ENCODE measurements around the gene SLC6A12.
A peak's percentile ranks its signal among the peaks of the same experiment; 100 is the strongest.

Gene SLC6A12

DNA sequence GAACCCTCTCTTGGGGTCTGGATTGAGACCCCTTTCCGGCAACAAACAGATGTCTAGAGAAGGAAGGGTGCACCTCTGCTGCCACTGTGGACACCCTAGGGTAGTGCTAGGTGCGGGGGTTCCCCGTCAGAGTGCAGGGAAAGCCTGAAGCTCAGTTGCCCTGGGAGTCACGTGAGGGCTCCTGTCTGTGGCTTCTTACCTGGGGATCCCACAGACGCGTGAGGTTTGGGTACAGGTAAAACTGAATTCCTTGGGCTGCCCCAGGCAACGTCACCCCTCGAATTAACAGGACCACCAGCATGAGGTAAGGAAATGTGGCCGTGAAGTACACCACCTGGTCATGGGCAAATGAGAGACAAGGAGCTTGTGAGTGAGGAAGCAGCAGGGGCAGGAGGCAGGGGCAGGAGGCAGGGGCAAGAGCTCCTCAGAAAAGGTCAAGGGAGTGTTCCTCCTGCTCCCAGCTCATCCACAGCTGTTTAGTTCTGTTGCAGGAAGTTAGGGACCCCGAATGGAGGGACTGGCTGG, 21.0 kb upstream of the SLC6A12 start:
- no peak for DNase-seq (ENCODE audit: low read depth in 2 of 2)

DNA sequence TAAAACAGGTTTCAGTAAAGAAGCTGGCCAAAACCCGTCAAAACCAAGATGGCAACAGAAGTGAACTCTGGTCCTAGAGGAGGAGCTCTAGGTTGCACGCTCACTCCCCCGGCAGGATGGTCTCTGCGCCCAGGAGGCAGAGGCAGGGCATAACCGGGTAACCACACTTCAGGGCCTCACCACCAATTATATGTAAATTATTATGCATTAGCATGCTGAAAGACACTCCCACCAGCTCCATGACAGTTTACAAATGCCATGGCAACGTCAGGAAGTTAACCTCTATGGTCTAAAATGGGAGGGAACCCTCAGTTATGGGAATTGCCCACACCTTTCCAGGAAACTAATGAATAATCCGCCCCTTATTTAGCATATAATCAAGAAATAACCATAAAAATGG, 20.1 kb upstream of the SLC6A12 start:
- DNase-seq (ENCODE audit: low read depth in 2 of 2): no peak

DNA sequence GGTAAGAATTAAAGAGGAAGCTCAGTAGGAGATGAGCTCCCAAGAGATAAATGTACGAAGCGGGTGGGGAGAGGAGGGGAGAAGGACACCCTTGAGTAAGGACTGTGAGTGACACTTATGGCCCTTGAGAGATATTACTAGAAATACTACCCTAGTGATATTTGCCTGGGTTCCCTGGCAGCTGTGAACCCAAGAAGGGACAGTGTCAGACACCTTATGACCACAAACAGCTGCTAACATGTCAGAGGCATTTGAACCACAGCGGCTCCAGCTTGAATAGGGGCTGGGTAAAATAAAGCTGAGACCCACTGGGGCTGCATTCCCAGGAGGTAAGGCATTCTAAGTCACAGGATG, 19.6 kb upstream of the SLC6A12 start:
- no peak for DNase-seq (ENCODE audit: low read depth in 2 of 2)

DNA sequence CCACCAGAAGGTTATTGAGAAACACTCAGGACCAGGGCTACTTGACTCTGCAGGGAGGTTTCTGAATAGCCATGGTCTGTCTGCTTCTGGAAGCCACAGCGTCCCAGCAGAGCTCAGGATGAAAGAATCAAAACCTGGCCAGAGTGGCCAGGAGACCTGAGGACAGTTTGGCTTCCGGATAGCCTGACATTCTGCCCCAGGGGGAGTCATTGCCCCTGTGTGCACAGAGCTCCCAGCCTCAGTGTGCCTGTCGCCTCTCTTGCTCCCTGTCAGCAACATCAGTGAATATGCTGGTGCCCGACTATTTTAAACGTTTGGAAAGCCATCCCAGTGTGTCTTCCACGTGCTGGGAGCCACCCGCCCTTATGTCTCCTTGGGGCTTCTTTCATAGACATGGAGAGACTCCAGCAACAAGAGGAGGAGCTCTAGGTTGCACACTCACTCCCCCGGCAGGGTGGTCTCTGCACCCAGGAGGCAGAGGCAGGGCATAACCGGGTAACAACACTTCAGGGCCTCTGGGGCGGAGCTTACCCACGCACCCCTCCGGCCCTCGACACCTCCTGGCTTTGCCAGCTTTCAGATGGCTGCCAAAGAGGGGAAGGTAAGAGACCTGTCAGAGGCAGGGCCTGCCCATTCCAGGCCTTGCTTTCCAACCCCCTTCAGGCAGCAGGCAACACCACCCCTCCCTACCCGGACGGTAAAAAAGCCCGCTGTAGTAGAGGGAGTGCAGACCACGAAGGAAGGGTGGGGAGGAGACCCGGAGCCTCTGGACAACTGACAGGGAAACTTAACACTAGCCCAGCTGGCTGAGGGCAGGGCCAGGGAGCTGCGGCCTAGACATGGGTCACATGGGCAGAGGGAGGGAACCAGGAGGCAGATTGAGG, 19.0 kb upstream of the SLC6A12 start:
- DNase-seq (ENCODE audit: low read depth in 2 of 2): no peak

DNA sequence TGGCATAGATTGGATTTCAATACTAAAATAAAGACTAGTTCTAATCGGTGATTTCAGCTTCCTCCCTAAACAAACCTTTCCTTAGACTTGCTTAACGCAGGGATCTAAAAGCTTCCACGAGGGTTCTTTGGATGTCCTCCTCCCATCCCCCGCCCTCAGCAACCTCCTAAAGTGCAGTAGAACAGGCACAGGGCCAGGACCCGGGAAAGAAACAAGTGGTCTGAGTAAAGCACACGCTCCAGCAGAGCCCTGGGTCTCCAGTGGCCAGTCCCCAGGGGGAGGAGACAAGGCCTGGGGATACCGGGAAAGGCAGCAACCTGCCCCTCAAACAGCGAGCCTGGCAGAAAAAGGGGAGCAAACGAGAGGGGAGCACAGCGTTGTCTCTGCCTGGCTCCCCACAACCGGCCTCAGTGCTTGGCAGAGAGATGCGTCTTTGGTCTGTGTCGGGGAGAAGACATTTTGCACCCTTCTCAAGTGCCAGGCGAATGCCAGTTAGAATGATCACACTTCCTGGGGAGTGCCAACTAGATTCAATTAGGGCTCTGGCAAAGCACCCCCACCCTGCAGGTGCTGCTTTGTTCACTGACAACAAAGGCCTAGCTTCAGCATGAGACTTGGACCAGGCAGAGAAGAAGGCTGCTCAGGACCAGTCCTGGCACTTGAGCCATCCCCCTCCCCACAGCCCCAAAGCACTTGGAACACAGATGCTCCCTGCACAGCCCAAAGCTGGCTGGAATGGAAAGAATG, 17.1 kb upstream of the SLC6A12 start:
- DNase-seq (ENCODE audit: low read depth in 2 of 2): no peak

DNA sequence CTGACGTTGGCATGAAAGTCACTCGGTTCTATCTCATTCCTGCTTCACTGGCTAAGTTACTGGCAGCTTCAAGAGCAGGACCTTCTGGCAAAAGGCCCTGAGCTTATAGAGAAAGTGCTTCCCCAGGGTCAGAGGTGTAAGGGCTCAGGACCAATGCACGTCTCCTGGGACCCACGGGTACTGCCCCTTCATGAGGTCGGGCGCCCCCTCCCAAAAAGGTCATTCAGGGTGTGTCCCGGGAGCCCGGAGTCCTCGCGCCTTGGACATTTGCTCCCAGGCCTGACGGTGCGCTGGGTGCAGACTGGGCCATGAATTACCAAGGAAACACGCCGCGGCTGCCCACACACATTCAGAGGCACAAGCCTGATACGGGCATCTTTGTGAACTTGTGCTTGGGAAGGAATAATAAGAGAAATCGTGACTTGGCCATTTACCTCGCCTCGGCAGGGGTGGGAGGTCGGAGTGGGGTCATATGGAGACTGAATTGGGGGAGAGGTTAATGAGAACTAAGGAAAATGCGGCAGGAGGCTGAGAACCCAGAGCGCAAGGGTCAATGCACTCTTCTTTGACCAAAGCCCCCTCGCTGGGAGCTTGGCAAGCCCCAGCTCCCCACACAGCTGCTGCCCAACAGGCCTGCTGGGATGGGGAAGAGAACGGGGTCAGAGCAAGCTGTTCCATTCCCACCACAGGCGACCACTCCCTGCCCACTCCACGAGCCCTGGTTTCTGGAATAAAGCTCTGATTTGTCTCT, 15.7 kb upstream of the SLC6A12 start:
- DNase-seq (ENCODE audit: low read depth in 2 of 2): no peak

DNA sequence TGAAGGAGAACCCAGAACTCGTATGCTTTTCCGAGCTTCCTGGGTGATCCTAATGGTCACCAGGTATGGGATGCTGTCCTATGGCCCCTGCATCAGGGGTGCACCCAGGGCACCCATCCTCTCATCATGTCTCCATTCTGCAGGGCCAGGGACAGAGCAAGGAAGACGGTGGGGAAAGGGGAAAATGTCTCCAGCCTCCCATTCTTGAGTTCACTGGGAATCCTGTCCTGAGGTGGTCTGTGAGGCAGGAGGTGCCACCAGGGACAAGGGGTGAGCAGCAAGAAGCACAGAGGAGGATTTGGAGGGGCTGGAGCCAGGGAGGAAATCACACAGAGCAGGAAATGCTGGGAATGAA, 14.9 kb upstream of the SLC6A12 start:
- DNase-seq (ENCODE audit: low read depth in 2 of 2): no peak

DNA sequence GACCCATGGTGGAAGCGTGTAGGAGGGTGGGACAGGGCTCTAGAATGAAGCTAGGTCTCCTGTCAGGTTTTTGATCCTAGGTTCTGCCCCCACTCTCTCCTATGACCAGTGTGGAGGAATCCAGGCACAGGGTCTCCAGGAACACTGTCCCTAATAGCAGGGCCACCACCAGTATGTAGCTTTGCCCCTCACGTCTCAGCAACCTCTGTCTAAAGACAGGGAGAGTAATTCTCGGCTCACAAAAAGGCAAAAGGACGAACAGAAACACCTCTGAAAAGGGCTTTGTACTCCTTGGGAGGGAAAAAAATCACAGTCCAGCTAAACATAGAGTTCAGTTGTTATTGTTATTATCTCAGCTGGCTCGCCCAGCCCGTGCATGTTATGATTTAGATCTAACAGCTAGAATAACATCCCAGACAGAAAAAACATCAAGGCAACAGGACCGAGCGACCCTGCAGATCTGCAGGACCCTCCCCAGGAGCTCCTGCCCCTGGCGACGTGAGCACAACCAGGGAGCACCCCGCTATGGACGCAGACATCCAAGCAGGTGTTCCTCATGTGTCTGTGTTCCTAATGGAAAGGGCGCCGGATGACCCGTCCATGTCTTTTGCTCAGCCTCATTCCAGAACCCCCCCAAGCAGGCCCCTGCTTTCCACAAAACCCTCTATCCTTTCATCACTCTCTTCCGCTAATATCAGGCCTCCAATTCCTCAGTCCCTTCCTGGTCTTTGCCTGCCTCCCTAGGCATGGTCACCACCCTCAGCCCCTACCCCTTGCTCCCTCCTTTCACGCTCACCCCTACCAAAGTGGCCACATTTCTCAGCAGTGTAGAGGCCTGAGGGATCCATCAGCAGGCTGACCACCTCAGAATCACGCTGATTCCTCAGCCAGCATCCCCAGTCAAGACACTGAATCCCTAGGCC, 14.2 kb upstream of the SLC6A12 start:
- DNase-seq (ENCODE audit: low read depth in 2 of 2): no peak

DNA sequence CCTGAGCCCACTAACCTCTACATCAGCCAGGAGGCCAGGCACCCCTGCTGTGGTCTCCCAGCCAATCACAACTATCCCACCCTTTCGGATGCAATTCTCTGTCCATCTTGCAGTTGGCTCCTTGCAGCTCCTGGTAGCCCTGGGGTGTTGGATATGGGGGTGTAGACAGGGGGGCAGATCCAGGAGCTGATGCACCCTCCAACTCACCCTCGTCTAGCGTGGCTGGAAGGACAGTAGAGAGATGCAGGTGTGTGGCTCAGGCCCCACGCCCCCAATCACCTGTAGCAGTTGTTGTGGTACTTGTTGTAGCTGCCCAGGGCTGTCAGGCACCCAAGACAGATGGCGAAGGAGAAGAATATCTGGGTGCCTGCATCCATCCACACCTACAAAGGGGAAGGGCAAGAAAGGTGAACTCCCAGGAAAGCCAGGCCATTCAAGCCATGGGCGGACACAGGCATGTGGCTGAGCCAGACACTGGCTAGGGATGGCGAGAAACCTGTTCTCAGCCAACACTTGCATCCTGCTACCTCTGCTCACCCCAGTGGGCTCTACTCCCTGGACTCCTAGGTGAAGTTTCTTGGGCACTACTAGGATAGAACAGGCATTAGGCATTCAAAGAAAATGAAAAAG, 13.4 kb upstream of the SLC6A12 start:
- no peak for DNase-seq (ENCODE audit: low read depth in 2 of 2)

DNA sequence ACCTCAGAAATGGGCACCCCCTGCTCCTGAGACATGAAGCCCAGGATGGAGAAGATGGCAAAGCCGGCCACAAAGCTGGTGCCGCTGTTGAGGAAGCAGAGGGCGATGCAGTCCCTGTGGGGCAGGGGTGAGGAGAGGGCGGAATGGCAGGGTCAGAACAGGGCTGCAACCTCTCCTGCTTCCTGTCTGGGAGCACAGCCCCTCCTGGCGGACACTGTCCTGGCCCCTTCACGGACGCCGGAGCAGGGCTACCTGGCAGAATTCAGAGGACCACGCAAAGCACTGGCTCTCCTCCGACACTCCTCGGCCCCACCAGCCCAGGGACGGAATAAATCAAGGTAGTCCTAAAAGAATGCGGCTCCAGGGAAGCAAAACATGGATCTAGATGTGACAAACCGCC, 12.4 kb upstream of the SLC6A12 start:
- no peak for DNase-seq (ENCODE audit: low read depth in 2 of 2)

DNA sequence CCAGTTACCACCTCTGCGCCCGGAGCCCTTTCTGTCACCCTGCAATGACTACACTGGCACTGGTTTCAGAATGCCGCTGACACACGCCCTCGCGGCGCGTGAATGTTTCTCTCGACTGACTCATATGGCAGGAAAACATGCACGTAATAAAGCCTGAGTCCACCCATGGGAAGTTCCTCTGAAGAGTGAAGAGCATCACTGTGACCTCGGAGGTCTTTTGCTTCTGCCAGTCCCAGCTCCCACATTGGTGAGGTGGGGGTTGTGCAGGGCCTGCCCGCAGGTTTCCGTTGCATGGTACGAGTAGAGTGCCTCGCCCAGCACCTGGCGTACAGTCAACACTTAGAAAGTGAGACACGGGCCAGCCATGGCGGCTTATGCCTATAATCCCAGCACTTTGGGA, 11.1 kb upstream of the SLC6A12 start:
- DNase-seq (ENCODE audit: low read depth in 2 of 2): no peak

DNA sequence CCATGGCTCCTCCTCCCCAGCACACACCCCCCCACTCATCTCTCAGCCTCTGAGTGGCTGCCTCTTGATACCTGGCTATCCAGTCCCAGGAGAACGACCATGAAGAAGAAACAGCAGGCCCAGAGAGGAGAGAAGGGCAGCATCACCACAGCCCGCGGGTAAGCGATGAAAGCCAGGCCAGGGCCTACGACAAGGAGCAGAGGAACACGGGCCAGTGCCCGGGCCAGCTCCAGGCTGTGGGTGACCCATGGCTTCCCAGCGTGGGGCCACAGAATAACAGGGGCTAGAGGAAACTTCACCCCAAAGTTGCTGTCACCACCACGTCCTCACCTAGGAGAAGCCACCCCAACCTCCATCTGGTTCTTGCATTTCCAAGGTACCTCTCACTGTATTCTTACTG, 10.4 kb upstream of the SLC6A12 start:
- no peak for DNase-seq (ENCODE audit: low read depth in 2 of 2)

DNA sequence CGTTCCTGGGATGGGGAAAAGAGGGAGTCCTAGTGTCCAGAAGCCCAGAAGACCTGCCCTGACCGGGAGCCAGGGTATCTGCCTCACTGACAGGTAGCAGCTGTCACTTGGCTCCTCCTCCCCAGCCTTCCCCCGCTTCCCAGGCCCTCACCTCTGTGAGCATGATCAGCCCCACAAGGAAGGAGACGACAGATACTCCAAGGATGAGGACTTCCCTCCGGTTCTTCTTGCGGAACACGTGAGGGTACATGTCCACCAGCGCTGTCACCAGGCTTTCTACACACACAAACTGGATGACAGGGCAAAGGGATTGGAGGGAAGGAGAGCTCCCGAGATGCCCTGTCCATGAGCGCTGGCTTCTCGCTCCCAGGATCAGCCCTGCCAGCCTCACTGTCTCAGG, 9.9 kb upstream of the SLC6A12 start:
- DNase-seq (ENCODE audit: low read depth in 2 of 2): no peak

DNA sequence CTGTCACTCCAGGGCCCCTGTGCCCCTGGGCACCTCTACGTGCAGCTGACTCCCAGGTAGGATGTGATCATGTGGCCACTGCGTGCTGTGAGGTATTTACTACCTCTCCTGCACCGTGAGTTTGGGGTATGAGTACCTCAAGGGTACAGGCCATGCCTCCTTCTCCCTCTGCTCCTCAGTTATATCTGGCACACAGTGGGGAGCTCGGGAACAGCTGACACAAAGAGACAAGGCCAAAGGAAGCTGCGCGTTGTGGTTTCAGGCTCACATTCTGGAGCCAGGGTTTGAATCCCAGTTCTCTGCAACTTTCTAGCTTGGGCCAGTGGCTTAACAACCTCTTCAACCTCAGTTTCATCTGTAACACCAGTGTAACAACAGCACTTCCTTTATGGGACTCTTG, 7.8 kb upstream of the SLC6A12 start:
- no peak for DNase-seq (ENCODE audit: low read depth in 2 of 2)

DNA sequence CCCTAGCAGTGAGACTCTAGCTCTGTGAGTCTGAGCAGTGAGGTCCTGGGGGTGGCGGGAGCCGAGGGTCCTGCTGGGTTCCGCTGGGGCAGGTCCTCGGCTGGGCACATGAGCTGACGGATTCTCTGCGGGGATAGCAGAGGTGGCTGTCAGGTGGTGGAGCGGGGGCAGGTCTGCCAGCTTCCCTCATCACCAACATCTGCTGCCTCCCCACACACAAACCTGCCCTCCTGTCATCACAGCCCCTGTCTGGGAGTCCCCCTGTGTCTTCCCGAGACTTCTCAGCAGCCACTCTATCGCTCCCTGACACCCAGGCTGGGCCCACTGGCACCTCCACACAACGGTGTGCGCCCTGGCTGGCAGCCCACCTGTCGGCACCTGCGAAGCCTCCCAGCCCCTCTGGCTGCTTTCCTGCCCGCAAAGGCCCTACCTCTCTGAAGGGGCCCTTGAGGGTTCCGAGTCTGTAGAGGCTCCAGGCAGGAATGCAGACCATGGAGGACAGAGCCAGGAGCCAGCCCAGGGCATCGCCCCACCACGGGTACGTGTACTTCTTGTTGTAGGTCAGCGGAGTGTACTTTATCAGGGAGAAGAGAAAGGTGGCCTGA, 7.1 kb upstream of the SLC6A12 start:
- no peak for DNase-seq (ENCODE audit: low read depth in 2 of 2)

DNA sequence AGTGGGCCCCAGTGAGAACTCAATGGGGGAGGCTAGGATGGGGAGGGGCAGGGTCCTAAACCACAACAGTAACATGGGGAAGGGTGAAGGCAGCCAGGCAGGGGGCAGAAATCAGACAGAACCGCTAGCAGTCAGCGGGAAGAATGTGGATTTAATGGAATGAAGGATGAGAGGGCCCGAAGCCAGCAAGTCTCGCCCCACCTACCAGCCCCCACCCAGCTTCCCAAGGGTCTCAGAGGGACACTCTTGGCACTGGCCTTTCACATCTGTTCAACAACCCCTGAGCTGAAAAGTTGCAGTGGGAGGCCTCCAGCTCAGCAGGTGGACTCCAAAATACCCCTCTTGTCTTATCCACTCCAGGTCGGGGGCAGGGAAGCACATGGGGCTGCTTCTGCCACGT, 6.5 kb upstream of the SLC6A12 start:
- DNase-seq (ENCODE audit: low read depth in 2 of 2): no peak

DNA sequence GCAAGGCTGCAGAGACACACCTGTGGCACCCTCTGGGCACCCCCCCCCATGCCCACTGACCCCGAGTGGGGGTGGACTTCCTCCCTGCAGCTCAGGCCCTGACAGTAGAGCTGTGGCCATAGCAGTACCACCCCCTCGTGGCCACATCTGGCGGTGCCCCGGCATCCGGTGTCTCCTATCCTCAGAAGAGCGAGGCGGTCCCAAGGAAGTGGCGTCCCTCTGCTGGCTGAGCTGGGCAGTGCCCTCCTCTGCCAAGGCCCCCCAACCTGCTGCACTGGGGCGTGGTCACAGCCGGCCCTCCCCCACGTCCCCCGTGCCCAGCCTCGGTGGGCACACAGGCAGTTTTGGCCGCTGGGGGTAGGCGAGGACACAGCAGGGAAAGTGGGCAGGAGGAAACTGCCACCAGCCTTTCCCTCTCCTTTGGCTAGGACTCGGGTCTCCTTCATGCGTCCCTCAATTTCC, 6.0 kb upstream of the SLC6A12 start:
- DNase-seq (ENCODE audit: low read depth in 2 of 2): peak; percentile 68 to 69

DNA sequence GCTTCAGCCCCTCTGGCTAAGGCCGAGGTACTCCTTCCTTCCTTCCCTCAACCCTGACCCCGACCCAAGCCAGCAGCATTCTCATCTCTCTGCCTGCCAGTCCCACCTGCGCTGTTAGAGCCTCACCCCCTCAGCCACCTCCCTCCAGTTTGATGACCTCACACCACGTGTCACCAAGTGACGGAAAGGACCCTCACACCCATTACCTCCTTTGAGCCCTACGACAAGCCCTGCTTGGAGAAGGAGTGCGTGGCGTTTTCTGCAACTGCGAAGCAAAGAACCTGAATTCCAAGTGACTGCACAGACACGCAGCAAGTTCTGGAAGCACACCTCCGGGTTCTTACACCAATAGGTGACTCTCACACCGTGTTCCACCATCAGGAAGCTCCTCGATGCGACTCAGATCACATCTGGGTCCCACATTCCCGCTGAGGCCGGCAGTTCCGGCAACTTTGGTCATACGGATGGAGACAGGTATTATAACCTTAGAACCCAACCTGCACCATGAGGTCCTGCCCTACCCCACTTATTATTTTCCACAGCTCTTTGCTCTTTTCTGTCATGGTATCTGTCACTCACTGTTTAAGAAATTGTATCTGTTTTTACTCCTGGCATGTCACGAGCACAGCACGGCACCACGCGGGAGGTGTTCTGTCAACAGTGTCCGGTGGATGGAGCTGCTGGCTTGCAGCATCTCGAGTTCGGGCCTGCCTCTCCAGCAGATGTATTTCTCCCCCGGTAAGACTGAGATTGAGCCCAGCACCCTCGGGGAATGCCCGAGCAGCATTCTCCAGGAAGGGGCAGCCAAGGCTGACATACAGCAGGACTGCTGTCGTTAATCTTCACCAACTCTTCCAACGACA, 5.0 kb upstream of the SLC6A12 start:
- DNase-seq (ENCODE audit: low read depth in 2 of 2): no peak

DNA sequence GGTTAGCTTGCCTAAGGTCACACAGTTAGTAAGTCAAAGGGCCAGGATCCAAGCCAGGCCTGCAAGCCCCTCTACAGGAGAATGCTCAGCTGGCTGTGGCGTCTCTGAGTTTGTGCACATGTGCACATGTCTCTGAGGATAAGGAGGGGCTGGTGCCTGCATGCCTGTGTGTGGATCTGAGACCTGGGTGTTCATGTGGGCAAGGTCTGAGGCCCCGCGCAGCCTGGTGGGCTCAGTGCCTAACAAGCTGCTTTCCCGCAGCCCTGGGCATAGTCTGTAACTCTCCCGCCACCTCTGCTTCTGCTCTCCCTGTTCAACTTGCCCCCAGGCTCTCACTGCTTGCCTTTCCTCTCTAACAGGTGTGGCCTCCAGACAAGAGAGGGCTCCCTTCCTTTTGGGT, 4.3 kb upstream of the SLC6A12 start:
- DNase-seq (ENCODE audit: low read depth in 2 of 2): no peak

Data from stimulated activated CD4-positive, alpha-beta T cell treated with anti-CD3 and anti-CD28 coated beads, Interleukin-15, amount 100 ng/mL, for 48 hours (primary cell).